ENCODE measurements around the gene MYLK3.

DNA sequence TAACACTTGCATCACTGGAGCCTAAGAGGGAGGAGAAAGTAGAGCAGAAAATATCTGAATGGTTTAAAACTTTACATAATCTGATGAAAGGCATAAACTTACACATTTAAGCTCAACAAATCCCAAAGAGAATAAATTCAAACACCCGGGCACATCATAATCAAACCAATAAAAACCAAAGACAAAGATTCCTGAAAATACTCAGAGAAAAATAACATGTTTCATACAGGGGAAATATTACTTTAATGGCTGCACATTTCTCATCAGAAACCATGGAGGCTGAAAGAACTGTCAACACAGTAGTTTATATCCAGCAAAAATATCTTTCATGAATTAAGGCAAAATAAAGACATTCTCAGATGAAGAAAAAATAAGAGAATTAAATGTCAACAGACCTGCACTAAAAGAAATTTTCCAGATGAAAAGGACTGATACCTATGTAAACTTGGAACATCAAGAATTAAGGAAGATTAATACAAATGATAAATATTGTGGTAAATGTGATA lies 48.7 kb upstream of the MYLK3 start:
- TF ChIP-seq POLR2A (IDR thresholded peaks at IDR 0.05; ENCODE audit: low read depth, low read length), result no peak
- no peak for TF ChIP-seq POLR2AphosphoS5 (IDR thresholded peaks at IDR 0.05; ENCODE audit: low read depth, low read length)
- no peak for TF ChIP-seq TAF1 (IDR thresholded peaks at IDR 0.05; ENCODE audit: borderline replicate concordance, low read depth, low read length)
